Adrenal gland (tissue), 12 donors: Measurements from ENCODE around the gene BRAT1. TPM values are rescaled to one million over a fixed set of nuclear protein-coding genes. Genes with fewer than 3 reads are reported as not detected.

ENCODE experiments used
- DNase-seq, 7 donors: peaks; one replicate each; pipeline ENCODE4 v3.0.0-alpha.2; 2019 to 2020
- H3K27ac ChIP-seq, 5 donors: fragments of 200-600 bp; sonication (generic) in 4 of 5; 1 replicate in 3 of 5; 2 replicates in 2 of 5; pipeline versions ENCODE4 v1.5.1 to v1.8.0; 2016 to 2020; ENCODE audit warnings: mild to moderate bottlenecking in 1 of 5
- H3K27me3 ChIP-seq: fragments of 200-600 bp; 2 replicates; pipeline ENCODE4 v1.8.0; 2021
- H3K36me3 ChIP-seq, 2 donors: fragments of 200-600 bp; replicated peaks in 1 of 2; 1 replicate in 1 of 2; 2 replicates in 1 of 2; pipeline versions ENCODE4 v1.5.1 to v1.8.0; 2018 to 2022
- H3K4me1 ChIP-seq, 2 donors: fragments of 200-600 bp; replicated peaks in 1 of 2; 1 replicate in 1 of 2; 2 replicates in 1 of 2; pipeline versions ENCODE4 v1.5.1 to v1.8.0; 2018 to 2021
- H3K4me3 ChIP-seq, 4 donors: fragments of 200-600 bp; sonication (generic) in 3 of 4; one replicate each; pipeline ENCODE4 v1.5.1; 2016 to 2018
- H3K9me3 ChIP-seq, 3 donors: fragments of 200-600 bp; sonication (generic) in 1 of 3; replicated peaks in 1 of 3; 1 replicate in 2 of 3; 2 replicates in 1 of 3; pipeline versions ENCODE4 v1.5.1 to v1.8.0; 2016 to 2021
- POLR2A ChIP-seq, 2 donors: fragments of 450-650 bp; IDR thresholded peaks; one replicate each; pipeline ENCODE4 v1.6.1; 2017; ENCODE audit warnings: antibody characterized with exemption in 2 of 2, mild to moderate bottlenecking in 2 of 2, moderate library complexity in 1 of 2
- WGBS, 4 donors: extraction: QIAGEN DNeasy Blood & Tissue Kit in 2 of 4; methylation state at CpG; one replicate each; pipeline versions ENCODE4 v1.1.5 to v1.1.7; 2013 to 2017; 5-methylcytosine and 5-hydroxymethylcytosine counted together
- intact Hi-C, 2 donors: fragments of 100-400 bp; cut with DNase I; formaldehyde crosslinking; loops; one replicate each; pipeline versions ENCODE4 v1.14.1 to v1.15.0; 2022 to 2023
- polyA plus RNA-seq, 3 donors: library from polyadenylated mRNA; stranded (reverse); fragments of 200-250 nt in 2 of 3; fragments of 350-450 nt in 1 of 3; fragmentation: Illumina TruSeq in 1 of 3; extraction: RNeasy Lipid Tissue Mini Kit (QIAGEN cat#74804) in 1 of 3; gene quantifications; one replicate each; pipeline ENCODE4 v1.2.3, GENCODE V29; 2013 to 2014
- total RNA-seq, 9 donors: library from RNA; depleted of rRNA in 4 of 9; stranded (reverse); fragments of >200 nt in 4 of 9; fragments of 120-200 nt in 1 of 9; fragmentation: NEBNext Ultra II Directional in 1 of 9; extraction: Animal tissue kit (Norgen Biotek cat#: 25700) in 1 of 9; gene quantifications; one replicate each; pipeline versions ENCODE4 v1.1.0 to v1.2.4, GENCODE V29; 2013 to 2023
- TF ChIP-seq, protein P1 (sequence below), 6 experiments: fragments of 450-650 bp in 4 of 6; fragments of 200-600 bp in 2 of 6; sonication (generic) in 1 of 6; IDR thresholded peaks; 1 replicate in 5 of 6; 2 replicates in 1 of 6; pipeline versions ENCODE4 v1.5.1 to v1.8.0; 2016 to 2021; ENCODE audit warnings: antibody characterized with exemption in 6 of 6, mild to moderate bottlenecking in 2 of 6, moderate library complexity in 1 of 6
- donor health status: healthy with polysubstance abuse.
- donor health status: Bipolar disorder and iron deficiency.
- donor health status: DM: yes; HTN: yes; CAD: no.
- donor health status: DM: no; HTN: no; CAD: no.
- donor health status: DM: no; HTN: no; CAD: no.
- donor health status: DM: yes; HTN: yes; CAD: no.

Gene BRAT1
- total and polyA plus RNA-seq, 12 donors: 3.7 to 120 (median 72.4) TPM

DNA sequence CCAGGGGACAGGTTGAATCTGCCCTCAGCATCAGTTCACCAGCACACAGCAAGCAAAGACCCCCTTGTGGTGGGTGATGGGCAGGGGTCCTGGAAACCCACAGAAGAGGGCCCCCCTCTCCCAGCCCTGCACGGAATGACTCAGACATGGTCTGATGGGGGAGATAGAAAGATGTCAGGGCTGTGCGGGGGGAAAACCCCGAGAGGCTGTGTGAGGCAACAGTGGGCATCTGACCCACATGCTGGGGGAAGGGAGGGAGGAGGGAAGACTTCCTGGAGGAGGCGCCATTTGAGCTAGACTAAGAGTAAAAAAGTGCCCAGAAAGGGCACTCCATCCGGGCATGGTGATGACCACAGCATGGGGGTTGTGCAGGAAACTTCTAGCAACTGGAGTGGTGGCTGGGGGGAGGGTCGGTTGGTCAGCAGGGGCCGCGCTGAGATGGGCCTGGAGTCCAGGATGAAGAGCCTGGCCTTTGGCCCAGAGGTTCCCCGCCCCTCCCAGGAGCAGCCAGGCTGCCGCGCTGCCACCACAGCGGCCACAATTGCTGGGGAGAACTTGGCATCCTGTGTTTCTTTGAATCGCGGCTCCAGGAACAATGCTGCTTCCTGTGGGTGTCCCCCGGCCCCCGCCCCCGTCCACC is 33.3 kb downstream of the BRAT1 start:
- Histone ChIP-seq H3K9me3 (no peaks in the 10 kb centered on the region), H3K27ac (peak overlapping the region in 1 of 5 donors; percentile 84), H3K36me3 (peaks cover 0 to 19% of the 10 kb centered on the region in 2 donors), H3K4me1 (peaks cover 38 to 58% of the 10 kb centered on the region in 2 donors), H3K4me3 (peak overlapping the region in 1 of 4 donors; percentile 71), H3K27me3 (no peaks in the 10 kb centered on the region)
- intact Hi-C loops: no loop called here
- WGBS, 4 donors: 29 to 59% (median 35%) methylated on average over 9 to 17 of the region's 17 CpGs
- DNase-seq: peak in 3 of 7 donors; percentile 49 to 75 (median 66)
- TF ChIP-seq POLR2A (IDR thresholded peaks at IDR 0.05): no peak
- TF ChIP-seq, protein P1, sequence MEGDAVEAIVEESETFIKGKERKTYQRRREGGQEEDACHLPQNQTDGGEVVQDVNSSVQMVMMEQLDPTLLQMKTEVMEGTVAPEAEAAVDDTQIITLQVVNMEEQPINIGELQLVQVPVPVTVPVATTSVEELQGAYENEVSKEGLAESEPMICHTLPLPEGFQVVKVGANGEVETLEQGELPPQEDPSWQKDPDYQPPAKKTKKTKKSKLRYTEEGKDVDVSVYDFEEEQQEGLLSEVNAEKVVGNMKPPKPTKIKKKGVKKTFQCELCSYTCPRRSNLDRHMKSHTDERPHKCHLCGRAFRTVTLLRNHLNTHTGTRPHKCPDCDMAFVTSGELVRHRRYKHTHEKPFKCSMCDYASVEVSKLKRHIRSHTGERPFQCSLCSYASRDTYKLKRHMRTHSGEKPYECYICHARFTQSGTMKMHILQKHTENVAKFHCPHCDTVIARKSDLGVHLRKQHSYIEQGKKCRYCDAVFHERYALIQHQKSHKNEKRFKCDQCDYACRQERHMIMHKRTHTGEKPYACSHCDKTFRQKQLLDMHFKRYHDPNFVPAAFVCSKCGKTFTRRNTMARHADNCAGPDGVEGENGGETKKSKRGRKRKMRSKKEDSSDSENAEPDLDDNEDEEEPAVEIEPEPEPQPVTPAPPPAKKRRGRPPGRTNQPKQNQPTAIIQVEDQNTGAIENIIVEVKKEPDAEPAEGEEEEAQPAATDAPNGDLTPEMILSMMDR (IDR thresholded peaks at IDR 0.05): no peak

DNA sequence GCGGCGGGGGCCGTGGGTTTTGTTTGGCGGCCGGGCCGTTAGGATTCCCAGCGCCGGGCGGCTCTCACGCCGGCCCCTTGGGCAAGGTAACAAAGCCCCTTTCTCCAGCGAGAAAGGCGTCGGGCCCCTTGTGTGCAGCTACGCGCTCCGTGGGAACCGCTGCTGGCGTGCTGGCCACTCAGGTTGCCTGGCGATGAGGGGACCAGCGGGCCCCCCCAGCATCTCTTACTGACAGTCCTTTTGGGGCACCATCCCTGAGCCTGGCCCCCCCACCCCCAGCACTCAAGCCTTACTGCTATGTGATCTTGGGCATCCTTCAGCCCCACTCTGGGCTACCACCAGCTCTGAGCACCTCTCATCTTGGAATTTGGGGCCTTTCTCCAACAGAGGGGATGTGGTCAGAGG is 34.0 kb downstream of the BRAT1 start:
- no peak for TF ChIP-seq POLR2A (IDR thresholded peaks at IDR 0.05)
- TF ChIP-seq, protein P1 (IDR thresholded peaks at IDR 0.05): no peak
- peaks cover 37 to 58% of the 10 kb centered on the region in 2 donors for H3K4me1 ChIP-seq
- 40 to 70% (median 48%) methylated on average over 8 to 21 of the region's 21 CpGs; no CpG with 5 or more reads in 1 of the 4 donors for WGBS, 4 donors
- H3K4me3 ChIP-seq: peak overlapping the region in 1 of 4 donors; percentile 71
- no peaks in the 10 kb centered on the region for H3K27me3 ChIP-seq
- DNase-seq: no peak
- intact Hi-C loops: no loop called here
- peaks cover 0 to 12% of the 10 kb centered on the region in 2 donors for H3K36me3 ChIP-seq
- H3K9me3 ChIP-seq: no peaks in the 10 kb centered on the region
- no peak overlapping the region for H3K27ac ChIP-seq

DNA sequence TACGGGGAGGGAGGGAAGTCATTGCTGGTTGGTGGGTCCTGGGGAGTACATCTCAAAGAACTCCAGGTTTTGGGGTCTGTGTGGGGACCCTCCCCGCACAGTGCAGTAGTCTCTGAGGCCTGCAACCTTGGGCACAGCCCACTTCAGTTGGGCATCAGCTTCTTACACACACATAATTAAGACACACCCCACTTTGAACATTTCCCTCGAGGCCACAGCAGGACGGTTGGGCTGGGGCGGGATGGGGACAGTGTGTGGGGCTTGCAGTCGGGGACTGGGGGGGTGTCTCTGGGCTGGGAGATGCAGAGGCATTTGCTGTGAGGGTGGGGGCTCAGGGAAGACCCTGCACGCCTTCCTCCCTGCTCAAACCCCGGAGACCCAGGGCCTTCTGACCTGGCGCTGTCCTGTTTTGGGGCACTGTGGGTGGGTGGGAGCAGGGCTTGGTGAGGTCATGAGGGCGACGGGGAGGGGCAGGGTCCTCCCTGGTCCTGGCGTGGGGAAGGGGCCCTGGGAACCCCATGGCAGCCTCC is 34.5 kb downstream of the BRAT1 start:
- H3K27ac ChIP-seq: no peak overlapping the region
- peaks cover 37 to 55% of the 10 kb centered on the region in 2 donors for H3K4me1 ChIP-seq
- intact Hi-C loops: no loop called here

DNA sequence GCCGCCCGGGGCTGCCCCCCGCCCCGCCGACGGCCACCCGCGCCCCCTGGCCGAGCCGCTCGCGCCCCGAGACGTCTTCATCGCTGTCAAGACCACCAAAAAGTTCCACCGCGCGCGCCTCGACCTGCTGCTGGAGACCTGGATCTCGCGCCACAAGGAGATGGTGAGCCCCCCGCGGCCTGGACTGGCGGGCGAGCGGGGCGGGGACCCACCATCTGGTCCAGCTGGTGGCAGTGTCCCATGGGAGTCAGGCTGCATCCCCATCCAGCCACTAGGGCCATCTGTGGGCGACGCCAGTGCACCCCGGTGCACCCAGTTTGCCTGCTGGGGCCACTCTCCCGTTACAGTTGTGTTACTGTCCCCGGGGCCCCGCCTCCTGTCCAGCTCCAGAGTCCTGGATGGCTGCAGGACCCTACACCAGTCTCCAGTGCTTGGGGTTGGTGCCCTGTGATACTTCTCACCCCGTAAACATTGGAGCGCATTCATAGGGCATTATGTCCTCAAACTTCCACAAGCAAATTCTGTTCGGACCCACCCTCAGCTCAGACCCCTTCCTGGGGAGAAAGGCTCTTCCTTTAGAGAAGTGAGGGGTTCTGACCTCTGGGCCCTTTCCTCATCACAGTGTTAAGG is 35.1 kb downstream of the BRAT1 start:
- H3K4me1 ChIP-seq: peaks cover 37 to 50% of the 10 kb centered on the region in 2 donors
- peak overlapping the region in 1 of 5 donors; percentile 85 for H3K27ac ChIP-seq
- peak in 1 of 7 donors; percentile 42 for DNase-seq
- no peaks in the 10 kb centered on the region for H3K9me3 ChIP-seq
- TF ChIP-seq, protein P1 (IDR thresholded peaks at IDR 0.05): peak in 2 of 6 experiments; percentile 18 to 20
- TF ChIP-seq POLR2A (IDR thresholded peaks at IDR 0.05): no peak
- intact Hi-C loops: no loop called here
- WGBS, 4 donors: 6 to 23% (median 14%) methylated on average over 2 to 37 of the region's 37 CpGs
- peaks cover 0 to under 1% of the 10 kb centered on the region in 2 donors for H3K36me3 ChIP-seq
- H3K27me3 ChIP-seq: no peaks in the 10 kb centered on the region
- peak overlapping the region in 2 of 4 donors; percentile 23 to 71 for H3K4me3 ChIP-seq

More for the DNA sequence above, 34.5 kb downstream of the BRAT1 start:
- H3K36me3 ChIP-seq: peaks cover 0 to 6% of the 10 kb centered on the region in 2 donors
- H3K9me3 ChIP-seq: no peaks in the 10 kb centered on the region
- DNase-seq: no peak
- TF ChIP-seq, protein P1 (IDR thresholded peaks at IDR 0.05): no peak
- TF ChIP-seq POLR2A (IDR thresholded peaks at IDR 0.05): no peak
- peak overlapping the region in 1 of 4 donors; percentile 71 for H3K4me3 ChIP-seq
- 29 to 44% (median 41%) methylated on average over 2 to 12 of the region's 12 CpGs for WGBS, 4 donors
- no peaks in the 10 kb centered on the region for H3K27me3 ChIP-seq
